GM10248 (cell line): ENCODE measurements around the gene AMPD2.
A peak's percentile ranks its signal among the peaks of the same experiment; 100 is the strongest.

Source experiments
- CTCF ChIA-PET: fragments of 300-600 bp; sonication (Branson Sonifier 250); formaldehyde crosslinking; extraction: SDS; loops from one replicate; lab custom pipeline; 2021; ENCODE audit warnings: antibody characterized with exemption; lab: Yijun Ruan, JAX
- POLR2A ChIA-PET: fragments of 350-650 bp; sonication (Branson Sonifier 250); formaldehyde crosslinking; extraction: SDS; loops from one replicate; lab custom pipeline; 2020; ENCODE audit warnings: antibody characterized with exemption; lab: Yijun Ruan, JAX
- DNase-seq: peaks from one replicate; pipeline ENCODE4 v3.0.0; 2012; ENCODE audit errors: extremely low spot score
- CTCF ChIP-seq: IDR thresholded peaks from 2 replicates; pipeline ENCODE4 v1.5.1; 2012; ENCODE audit warnings: mild to moderate bottlenecking, low read depth; ENCODE audit errors: extremely low read depth, missing control alignments, control extremely low read depth

Gene AMPD2

GRCh38 chr1:109622895-109623294 lies 3.3 kb downstream of the AMPD2 start:
- ChIA-PET CTCF (interaction anchor here (1.5 to 11.9 kb wide), 4 partner anchors 17 to 407 kb away, joined by 4 to 135 read pairs (median 6); no protein-coding TSS in a partner anchor), POLR2A (no interaction called here)
- no peak for TF ChIP-seq CTCF
- DNase-seq, result no peak

- no peak for TF ChIP-seq CTCF
- CTCF ChIA-PET, result interaction anchor here (1.4 to 11.9 kb wide), 8 partner anchors 9 to 406 kb away, joined by 4 to 135 read pairs (median 6); no protein-coding TSS in a partner anchor
- POLR2A ChIA-PET, result interaction anchor here (1.4 kb wide), 1 partner anchor 75 kb away, joined by 6 read pairs; the partner anchor contains the start of gene GNAI3
- peak; percentile 24 for DNase-seq
These were observed 4.0 kb downstream of the AMPD2 start for GRCh38 chr1:109623601-109624161.

- no peak for TF ChIP-seq CTCF
- POLR2A ChIA-PET, result interaction anchor here (1.4 to 1.7 kb wide), 2 partner anchors 15 to 76 kb away, joined by 4 to 6 read pairs; partner anchors contain the start of gene GNAI3
- CTCF ChIA-PET, result interaction anchor here (1.4 to 11.9 kb wide), 10 partner anchors 8 to 405 kb away, joined by 4 to 135 read pairs (median 6); partner anchors contain the start of genes AHCYL1 and GNAI3
- DNase-seq, result peak; percentile 42
These were observed 4.8 kb downstream of the AMPD2 start for GRCh38 chr1:109624201-109625010.

GRCh38 chr1:109625176-109625575 lies 5.5 kb downstream of the AMPD2 start:
- ChIA-PET CTCF (interaction anchor here (1.7 to 11.9 kb wide), 6 partner anchors 11 to 359 kb away, joined by 5 to 135 read pairs (median 10); partner anchors contain the start of genes AHCYL1 and GNAI3), POLR2A (interaction anchor here (1.7 kb wide), 1 partner anchor 14 kb away, joined by 4 read pairs; no protein-coding TSS in a partner anchor)
- DNase-seq, result no peak
- no peak for TF ChIP-seq CTCF

GRCh38 chr1:109625601-109626560 lies 6.2 kb downstream of the AMPD2 start:
- ChIA-PET POLR2A (interaction anchor here (0.6 to 1.7 kb wide), 2 partner anchors 14 to 114 kb away, joined by 3 to 4 read pairs; no protein-coding TSS in a partner anchor), CTCF (interaction anchor here (1.7 to 11.9 kb wide), 7 partner anchors 11 to 359 kb away, joined by 5 to 135 read pairs (median 8); partner anchors contain the start of genes AHCYL1 and GNAI3)
- no peak for TF ChIP-seq CTCF
- peak; percentile 13 for DNase-seq
